Natural killer cell (primary cell): ENCODE data around the gene ST6GAL1. TPM values are rescaled to one million over a fixed set of nuclear protein-coding genes. Genes with fewer than 3 reads are reported as not detected.

Experiments used
- ATAC-seq, 3 donors: fragments of 150-1000 bp in 2 of 3; fragments of 200-7000 bp in 1 of 3; cut with Tn5 transposase; 1 replicate in 1 of 3; 2 replicates in 2 of 3; pipeline ENCODE4 v1.10.0; 2021; ENCODE audit warnings: mild to moderate bottlenecking in 2 of 3, moderate library complexity in 2 of 3
- DNase-seq, 2 donors: peaks; one replicate each; pipeline versions ENCODE4 v3.0.0 to v3.0.0-alpha.2; 2013 to 2021; ENCODE audit warnings: mixed read lengths in 1 of 2
- H3K27ac ChIP-seq: one replicate; pipeline ENCODE4 v1.5.1; 2013; ENCODE audit warnings: mild to moderate bottlenecking, low read length
- H3K27me3 ChIP-seq: one replicate; pipeline ENCODE4 v1.6.1; 2013; ENCODE audit warnings: low read length; ENCODE audit not compliant: control insufficient read depth, insufficient read depth
- H3K36me3 ChIP-seq: one replicate; pipeline ENCODE4 v1.6.1; 2013; ENCODE audit warnings: low read length; ENCODE audit not compliant: control insufficient read depth, insufficient read depth
- H3K4me1 ChIP-seq: one replicate; pipeline ENCODE4 v1.6.1; 2013; ENCODE audit warnings: low read length; ENCODE audit not compliant: control insufficient read depth, insufficient read depth
- H3K4me3 ChIP-seq: one replicate; pipeline ENCODE4 v1.5.1; 2013; ENCODE audit warnings: low read length
- H3K9me3 ChIP-seq: one replicate; pipeline ENCODE4 v1.6.1; 2013; ENCODE audit warnings: low read length; ENCODE audit not compliant: control insufficient read depth, insufficient read depth
- H3K27ac Mint-ChIP-seq, 2 donors: one replicate each; pipeline ENCODE4 v1.8.0; 2022; ENCODE audit warnings: mild to moderate bottlenecking in 2 of 2, mixed read lengths in 2 of 2, moderate library complexity in 1 of 2
- H3K27me3 Mint-ChIP-seq, 2 donors: one replicate each; pipeline ENCODE4 v1.8.0; 2022; ENCODE audit warnings: low read depth in 2 of 2, mixed read lengths in 2 of 2
- H3K36me3 Mint-ChIP-seq: one replicate; pipeline ENCODE4 v1.8.0; 2022; ENCODE audit warnings: mixed read lengths
- H3K4me1 Mint-ChIP-seq, 2 donors: one replicate each; pipeline ENCODE4 v1.8.0; 2022; ENCODE audit warnings: mixed read lengths in 2 of 2
- H3K4me3 Mint-ChIP-seq: one replicate; pipeline ENCODE4 v1.8.0; 2022; ENCODE audit warnings: mild to moderate bottlenecking, moderate library complexity, mixed read lengths
- H3K9me3 Mint-ChIP-seq, 2 donors: one replicate each; pipeline ENCODE4 v1.8.0; 2022; ENCODE audit warnings: mixed read lengths in 2 of 2
- CTCF ChIP-seq: fragments of 200-600 bp; IDR thresholded peaks from one replicate; pipeline ENCODE4 v1.8.0; 2022; ENCODE audit warnings: antibody characterized with exemption
- WGBS: methylation state at CpG from one replicate; pipeline ENCODE4 v1.1.7; 2013; ENCODE audit warnings: missing lambda C conversion rate; ENCODE audit not compliant: insufficient coverage; 5-methylcytosine and 5-hydroxymethylcytosine counted together
- intact Hi-C: fragments of 100-400 bp; cut with micrococcal nuclease; formaldehyde crosslinking; loops from one replicate; pipeline ENCODE4 v1.14.2; 2022
- total RNA-seq, 4 donors: library from RNA; stranded (reverse); fragments of 120-200 nt in 1 of 4; gene quantifications; one replicate each; pipeline versions ENCODE4 v1.2.3 to v1.2.4, GENCODE V29; 2013 to 2022

The ST6GAL1 gene
- total RNA-seq, 3 donors from 2014 or later (not counting 1 experiment from before 2014, with no cell fraction given), result 121 to 182 (median 146) TPM

DNA sequence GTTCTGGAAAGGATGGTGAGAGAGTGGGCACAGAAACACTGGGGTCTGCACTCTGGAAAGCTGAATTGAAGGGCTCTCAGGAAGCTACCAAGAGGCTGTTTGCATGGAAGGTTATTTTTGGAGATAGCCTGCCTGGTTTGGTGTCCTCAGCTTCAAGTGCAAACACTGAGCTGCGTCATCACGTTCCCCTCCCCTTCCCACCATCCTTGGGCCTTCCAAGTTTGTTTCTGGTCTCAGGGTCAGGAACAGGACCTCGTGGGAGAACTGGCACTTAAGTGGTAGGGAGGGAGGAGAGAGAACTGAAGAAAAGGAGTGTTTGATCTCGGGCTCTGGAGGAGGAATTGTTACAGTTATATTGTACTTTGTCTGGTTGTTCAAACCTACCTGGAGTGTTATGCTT, 10.6 kb downstream of the ST6GAL1 start:
- intact Hi-C loops, result no loop called here
- ATAC-seq (no peak), DNase-seq (no peak)
- Histone ChIP-seq H3K4me1 (peaks cover 7% of the 10 kb centered on the region), H3K27ac (no peak overlapping the region), H3K9me3 (no peaks in the 10 kb centered on the region), H3K36me3 (peaks cover 34% of the 10 kb centered on the region), H3K27me3 (no peaks in the 10 kb centered on the region), H3K4me3 (no peak overlapping the region)
- Mint-ChIP-seq H3K27me3 (no peaks in the 10 kb centered on the region), H3K9me3 (no peaks in the 10 kb centered on the region), H3K4me1 (peaks cover 52 to 68% of the 10 kb centered on the region in 2 donors), H3K36me3 (peaks cover 18% of the 10 kb centered on the region), H3K4me3 (no peak overlapping the region), H3K27ac (peak overlapping the region in 1 of 2 donors; percentile 63)
- TF ChIP-seq CTCF, result no peak
- WGBS, result 78% methylated on average over 3 of the region's 4 CpGs

DNA sequence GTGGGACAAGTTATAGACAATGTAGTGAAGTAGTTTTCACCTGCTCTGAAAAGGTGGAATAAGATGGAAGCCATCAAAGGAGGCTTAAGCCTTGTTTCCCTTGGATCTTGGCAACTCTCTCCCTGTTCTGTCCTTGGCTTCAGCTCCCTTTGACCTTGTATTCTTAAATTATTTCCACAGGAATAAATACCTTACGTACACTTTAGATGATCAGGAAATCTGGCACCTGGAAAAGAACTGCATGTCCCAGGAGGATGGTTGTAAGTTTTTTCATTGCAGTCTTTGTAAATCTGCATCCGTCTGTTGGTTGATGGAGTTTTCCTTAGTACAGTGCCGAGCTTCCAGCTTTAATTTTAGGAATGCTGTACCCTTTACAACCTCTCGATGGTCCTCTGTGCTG, 11.8 kb downstream of the ST6GAL1 start:
- ATAC-seq (no peak), DNase-seq (no peak)
- H3K4me1 Mint-ChIP-seq, result peaks cover 58 to 71% of the 10 kb centered on the region in 2 donors
- Histone ChIP-seq H3K27ac (no peak overlapping the region), H3K4me1 (peaks cover 6% of the 10 kb centered on the region), H3K27me3 (no peaks in the 10 kb centered on the region), H3K4me3 (no peak overlapping the region), H3K36me3 (peaks cover 40% of the 10 kb centered on the region), H3K9me3 (no peaks in the 10 kb centered on the region)
- intact Hi-C loops, result no loop called here
- no peak for TF ChIP-seq CTCF
- peaks cover 25% of the 10 kb centered on the region for H3K36me3 Mint-ChIP-seq
- no peaks in the 10 kb centered on the region for H3K27me3 Mint-ChIP-seq
- 95% methylated on average over 4 of the region's 4 CpGs for WGBS
- no peaks in the 10 kb centered on the region for H3K9me3 Mint-ChIP-seq
- H3K27ac Mint-ChIP-seq, result peak overlapping the region in 1 of 2 donors; percentile 16
- H3K4me3 Mint-ChIP-seq, result no peak overlapping the region

GRCh38 chr3:186945255-186945823, 15.0 kb downstream of the ST6GAL1 start:
- Mint-ChIP-seq H3K27ac (no peak overlapping the region), H3K9me3 (no peaks in the 10 kb centered on the region), H3K27me3 (no peaks in the 10 kb centered on the region), H3K4me1 (peaks cover 65 to 75% of the 10 kb centered on the region in 2 donors), H3K4me3 (no peak overlapping the region), H3K36me3 (peaks cover 25% of the 10 kb centered on the region)
- Histone ChIP-seq H3K4me3 (no peak overlapping the region), H3K27ac (no peak overlapping the region), H3K9me3 (no peaks in the 10 kb centered on the region), H3K4me1 (peaks cover 15% of the 10 kb centered on the region), H3K36me3 (peaks cover 48% of the 10 kb centered on the region), H3K27me3 (no peaks in the 10 kb centered on the region)
- DNase-seq (no peak), ATAC-seq (no peak)
- intact Hi-C loops, result no loop called here
- no peak for TF ChIP-seq CTCF
- 93% methylated on average over 8 of the region's 8 CpGs for WGBS

DNA sequence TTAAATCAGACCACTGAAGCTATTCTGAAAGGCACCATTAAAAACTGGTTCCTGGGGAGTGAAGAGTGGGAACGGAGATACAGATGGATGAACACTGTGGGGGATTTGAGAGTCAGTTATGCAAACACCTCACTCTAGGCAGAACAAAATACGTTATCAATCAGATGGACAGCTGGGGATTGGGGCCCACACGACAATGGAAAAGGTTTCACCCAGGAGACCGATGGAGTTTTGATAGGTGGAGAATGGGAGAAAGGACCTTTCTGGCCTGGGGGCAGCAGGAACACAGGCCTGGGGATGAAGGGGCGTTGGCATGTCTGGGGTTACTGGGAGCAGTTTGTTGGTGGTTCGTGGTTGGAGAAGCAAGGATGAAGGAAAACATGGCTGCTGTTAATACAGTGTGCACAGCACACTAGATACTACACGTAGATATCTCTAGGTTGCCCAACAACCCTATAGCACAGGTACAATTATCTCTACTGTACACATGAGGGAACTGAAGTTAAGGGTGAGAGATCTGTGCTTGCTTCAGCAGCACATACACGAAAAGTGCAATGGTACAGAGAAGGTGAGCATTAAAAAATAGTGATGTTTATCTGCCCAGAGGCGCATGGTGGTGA, 16.5 kb downstream of the ST6GAL1 start:
- ATAC-seq, result no peak
- H3K27me3 Mint-ChIP-seq, result no peaks in the 10 kb centered on the region
- H3K4me1 Mint-ChIP-seq, result peaks cover 68 to 74% of the 10 kb centered on the region in 2 donors
- no peak overlapping the region for H3K4me3 Mint-ChIP-seq
- Histone ChIP-seq H3K27me3 (no peaks in the 10 kb centered on the region), H3K4me3 (no peak overlapping the region), H3K36me3 (peaks cover 48% of the 10 kb centered on the region), H3K9me3 (no peaks in the 10 kb centered on the region), H3K27ac (no peak overlapping the region), H3K4me1 (peaks cover 21% of the 10 kb centered on the region)
- 82% methylated on average over 8 of the region's 9 CpGs for WGBS
- H3K9me3 Mint-ChIP-seq, result no peaks in the 10 kb centered on the region
- TF ChIP-seq CTCF, result no peak
- intact Hi-C loops, result no loop called here
- no peak for DNase-seq
- peak overlapping the region in 1 of 2 donors; percentile 27 for H3K27ac Mint-ChIP-seq
- H3K36me3 Mint-ChIP-seq, result peaks cover 25% of the 10 kb centered on the region
